BLaER1 (cell line): ENCODE measurements around the gene LPAR2.

ENCODE experiments used
- H3K27ac ChIP-seq: shearing (Covaris generic); formaldehyde crosslinking; 2 replicates; pipeline ENCODE4 v1.8.1; 2022
- H3K27me3 ChIP-seq: shearing (Covaris generic); formaldehyde crosslinking; 2 replicates; pipeline ENCODE4 v1.8.1; 2022
- H3K36me3 ChIP-seq: shearing (Covaris generic); formaldehyde crosslinking; 2 replicates; pipeline ENCODE4 v1.8.1; 2022
- H3K4me1 ChIP-seq: shearing (Covaris generic); formaldehyde crosslinking; 2 replicates; pipeline ENCODE4 v1.8.1; 2022
- H3K4me2 ChIP-seq: shearing (Covaris generic); formaldehyde crosslinking; 2 replicates; pipeline ENCODE4 v1.8.1; 2022
- H3K4me3 ChIP-seq: shearing (Covaris generic); formaldehyde crosslinking; 2 replicates; pipeline ENCODE4 v1.8.1; 2022
- H3K9ac ChIP-seq: shearing (Covaris generic); formaldehyde crosslinking; 2 replicates; pipeline ENCODE4 v1.8.1; 2022
- H3K9me3 ChIP-seq: shearing (Covaris generic); formaldehyde crosslinking; 2 replicates; pipeline ENCODE4 v1.8.1; 2022
- H4K20me1 ChIP-seq: shearing (Covaris generic); formaldehyde crosslinking; 2 replicates; pipeline ENCODE4 v1.8.1; 2022
- Cebpa-rat ChIP-seq: shearing (Covaris generic); IDR thresholded peaks from 2 replicates; pipeline ENCODE4 v1.8.1; 2022

LPAR2 gene

GRCh38 chr19:19653597-19654147 lies 25.7 kb upstream of the LPAR2 start:
- Histone ChIP-seq H4K20me1 (peaks cover 58% of the 10 kb centered on the region), H3K27me3 (no peaks in the 10 kb centered on the region), H3K9ac (no peak overlapping the region), H3K4me1 (peaks cover 17% of the 10 kb centered on the region), H3K36me3 (peaks cover 100% of the 10 kb centered on the region), H3K9me3 (no peaks in the 10 kb centered on the region), H3K4me2 (no peak overlapping the region), H3K4me3 (no peak overlapping the region), H3K27ac (no peak overlapping the region)
- TF ChIP-seq Cebpa-rat = no peak

GRCh38 chr19:19652482-19653295 lies 24.7 kb upstream of the LPAR2 start:
- Histone ChIP-seq H3K9ac (no peak overlapping the region), H3K27me3 (no peaks in the 10 kb centered on the region), H3K9me3 (no peaks in the 10 kb centered on the region), H3K36me3 (peaks cover 100% of the 10 kb centered on the region), H3K4me1 (peaks cover 10% of the 10 kb centered on the region), H3K4me3 (no peak overlapping the region), H3K4me2 (no peak overlapping the region), H4K20me1 (peaks cover 48% of the 10 kb centered on the region), H3K27ac (no peak overlapping the region)
- TF ChIP-seq Cebpa-rat = no peak

GRCh38 chr19:19651076-19651475 lies 23.1 kb upstream of the LPAR2 start:
- Histone ChIP-seq H4K20me1 (peaks cover 38% of the 10 kb centered on the region; the same call in 1 of the 2 replicates), H3K9ac (no peak overlapping the region), H3K4me3 (no peak overlapping the region), H3K9me3 (no peaks in the 10 kb centered on the region), H3K36me3 (peaks cover 100% of the 10 kb centered on the region), H3K27ac (no peak overlapping the region), H3K27me3 (no peaks in the 10 kb centered on the region), H3K4me1 (no peaks in the 10 kb centered on the region), H3K4me2 (no peak overlapping the region)
- no peak for TF ChIP-seq Cebpa-rat

GRCh38 chr19:19650331-19650730 lies 22.3 kb upstream of the LPAR2 start:
- H3K36me3 ChIP-seq = peaks cover 100% of the 10 kb centered on the region
- no peaks in the 10 kb centered on the region for H3K9me3 ChIP-seq
- H3K4me2 ChIP-seq = no peak overlapping the region
- no peaks in the 10 kb centered on the region for H3K27me3 ChIP-seq
- H3K4me1 ChIP-seq = no peaks in the 10 kb centered on the region
- H3K4me3 ChIP-seq = no peak overlapping the region
- TF ChIP-seq Cebpa-rat = no peak
- no peak overlapping the region for H3K9ac ChIP-seq
- peaks cover 38% of the 10 kb centered on the region; the same call in 1 of the 2 replicates for H4K20me1 ChIP-seq
- no peak overlapping the region for H3K27ac ChIP-seq

GRCh38 chr19:19649580-19649995 lies 21.6 kb upstream of the LPAR2 start:
- H3K36me3 ChIP-seq = peaks cover 100% of the 10 kb centered on the region

GRCh38 chr19:19649155-19649554 lies 21.1 kb upstream of the LPAR2 start:
- Histone ChIP-seq H3K27ac (no peak overlapping the region), H3K36me3 (peaks cover 100% of the 10 kb centered on the region)

More at GRCh38 chr19:19649580-19649995, 21.6 kb upstream of the LPAR2 start:
- H3K9ac ChIP-seq = no peak overlapping the region
- H3K4me3 ChIP-seq = no peak overlapping the region
- peaks cover 41% of the 10 kb centered on the region; the same call in 1 of the 2 replicates for H4K20me1 ChIP-seq
- no peak overlapping the region for H3K4me2 ChIP-seq
- no peaks in the 10 kb centered on the region for H3K4me1 ChIP-seq
- no peak for TF ChIP-seq Cebpa-rat
- H3K27me3 ChIP-seq = no peaks in the 10 kb centered on the region
- no peaks in the 10 kb centered on the region for H3K9me3 ChIP-seq
- H3K27ac ChIP-seq = no peak overlapping the region

GRCh38 chr19:19647037-19647835 lies 19.2 kb upstream of the LPAR2 start:
- no peaks in the 10 kb centered on the region for H3K9me3 ChIP-seq
- peaks cover 36% of the 10 kb centered on the region; the same call in 1 of the 2 replicates for H4K20me1 ChIP-seq
- TF ChIP-seq Cebpa-rat = no peak
- no peak overlapping the region for H3K9ac ChIP-seq
- peaks cover 82% of the 10 kb centered on the region for H3K36me3 ChIP-seq
- H3K27me3 ChIP-seq = no peaks in the 10 kb centered on the region
- no peak overlapping the region for H3K4me2 ChIP-seq
- no peak overlapping the region for H3K4me3 ChIP-seq
- H3K4me1 ChIP-seq = peaks cover 4% of the 10 kb centered on the region
- H3K27ac ChIP-seq = no peak overlapping the region

More at GRCh38 chr19:19649155-19649554, 21.1 kb upstream of the LPAR2 start:
- no peak overlapping the region for H3K4me2 ChIP-seq
- peaks cover 37% of the 10 kb centered on the region; the same call in 1 of the 2 replicates for H4K20me1 ChIP-seq
- no peak for TF ChIP-seq Cebpa-rat
- H3K4me3 ChIP-seq = no peak overlapping the region
- no peak overlapping the region for H3K9ac ChIP-seq
- H3K9me3 ChIP-seq = no peaks in the 10 kb centered on the region
- H3K27me3 ChIP-seq = no peaks in the 10 kb centered on the region
- no peaks in the 10 kb centered on the region for H3K4me1 ChIP-seq

- no peak for TF ChIP-seq Cebpa-rat
- H3K9ac ChIP-seq = no peak overlapping the region
- no peak overlapping the region for H3K4me3 ChIP-seq
- H3K36me3 ChIP-seq = peaks cover 79% of the 10 kb centered on the region
- H3K4me2 ChIP-seq = no peak overlapping the region
- H3K27me3 ChIP-seq = no peaks in the 10 kb centered on the region
- H3K27ac ChIP-seq = no peak overlapping the region
- H3K4me1 ChIP-seq = peaks cover 13% of the 10 kb centered on the region
- H3K9me3 ChIP-seq = no peaks in the 10 kb centered on the region
- H4K20me1 ChIP-seq = peaks cover 22% of the 10 kb centered on the region; the same call in 1 of the 2 replicates
Measured at GRCh38 chr19:19645233-19645870, 17.3 kb upstream of the LPAR2 start.

GRCh38 chr19:19644054-19644388 lies 16.0 kb upstream of the LPAR2 start:
- H3K4me1 ChIP-seq = peaks cover 13% of the 10 kb centered on the region
- H3K27ac ChIP-seq = peak overlapping the region; percentile 95
- peak overlapping the region; percentile 87 for H3K4me2 ChIP-seq
- no peaks in the 10 kb centered on the region for H3K27me3 ChIP-seq
- H3K4me3 ChIP-seq = peak overlapping the region; percentile 94
- peaks cover 11% of the 10 kb centered on the region; the same call in 1 of the 2 replicates for H4K20me1 ChIP-seq
- peak overlapping the region; percentile 95; the same call in 1 of the 2 replicates for H3K9ac ChIP-seq
- no peaks in the 10 kb centered on the region for H3K9me3 ChIP-seq
- TF ChIP-seq Cebpa-rat = no peak
- peaks cover 79% of the 10 kb centered on the region for H3K36me3 ChIP-seq
